Measurements from ENCODE around the gene RUNX1.

Gene RUNX1

GRCh38 chr21:34889676-34890469 is 159.2 kb downstream of the RUNX1 start:
- peak; percentile 73 to 83 for DNase-seq

GRCh38 chr21:34889320-34889675 is 159.8 kb downstream of the RUNX1 start:
- peak in 1 of 2 experiments; percentile 56 for DNase-seq

GRCh38 chr21:34888569-34889319 is 160.4 kb downstream of the RUNX1 start:
- DNase-seq: peak; percentile 84 to 86

GRCh38 chr21:34887725-34888568 is 161.2 kb downstream of the RUNX1 start:
- peak; percentile 88 to 96 for DNase-seq

- DNase-seq: no peak
Observed at GRCh38 chr21:34887105-34887442, 162.0 kb downstream of the RUNX1 start.

GRCh38 chr21:34886240-34887104 is 162.6 kb downstream of the RUNX1 start:
- DNase-seq: peak in 1 of 2 experiments; percentile 26

- no peak for DNase-seq
Observed at GRCh38 chr21:34885626-34886239, 163.4 kb downstream of the RUNX1 start.

- DNase-seq: no peak
Observed at GRCh38 chr21:34885125-34885524, 164.0 kb downstream of the RUNX1 start.

GRCh38 chr21:34884346-34884929 is 164.7 kb downstream of the RUNX1 start:
- DNase-seq: no peak

- DNase-seq: no peak
Observed at GRCh38 chr21:34883491-34884271, 165.4 kb downstream of the RUNX1 start.

GRCh38 chr21:34882719-34883131 is 166.4 kb downstream of the RUNX1 start:
- no peak for DNase-seq

- no peak for DNase-seq
Observed at GRCh38 chr21:34881839-34882371, 167.2 kb downstream of the RUNX1 start.

GRCh38 chr21:34881421-34881820 is 167.7 kb downstream of the RUNX1 start:
- DNase-seq: no peak

GRCh38 chr21:34880401-34880800 is 168.7 kb downstream of the RUNX1 start:
- DNase-seq: no peak

GRCh38 chr21:34878940-34879339 is 170.2 kb downstream of the RUNX1 start:
- DNase-seq: no peak

- DNase-seq: no peak
Observed at GRCh38 chr21:34878501-34878900, 170.6 kb downstream of the RUNX1 start.

- no peak for DNase-seq
Observed at GRCh38 chr21:34877485-34878128, 171.5 kb downstream of the RUNX1 start.

- DNase-seq: no peak
Observed at GRCh38 chr21:34875830-34876229, 173.3 kb downstream of the RUNX1 start.

- no peak for DNase-seq
Observed at GRCh38 chr21:34874684-34875513, 174.2 kb downstream of the RUNX1 start.

Measured in stimulated activated CD4-positive, alpha-beta T cell treated with anti-CD3 and anti-CD28 coated beads, Interleukin-4, amount 100 ng/mL, for 4 hours (primary cell).